Activated CD4-positive, alpha-beta T cell treated with anti-CD3 and anti-CD28 coated beads, Interleukin-2, Interleukin-4, amounts not matched to agents 100 ng/mL and 50 ng/mL, durations not matched to agents 16 hours and 8 hours (primary cell): Measurements from ENCODE around the gene SUSD1.
A peak's percentile ranks its signal among the peaks of the same experiment; 100 is the strongest.

Experiments used
- DNase-seq: peaks from one replicate; pipeline ENCODE4 v3.0.0-alpha.2; 2020; ENCODE audit warnings: low spot score

Gene SUSD1

GRCh38 chr9:112038017-112038408 lies 137.1 kb downstream of the SUSD1 start:
- DNase-seq: no peak

DNA sequence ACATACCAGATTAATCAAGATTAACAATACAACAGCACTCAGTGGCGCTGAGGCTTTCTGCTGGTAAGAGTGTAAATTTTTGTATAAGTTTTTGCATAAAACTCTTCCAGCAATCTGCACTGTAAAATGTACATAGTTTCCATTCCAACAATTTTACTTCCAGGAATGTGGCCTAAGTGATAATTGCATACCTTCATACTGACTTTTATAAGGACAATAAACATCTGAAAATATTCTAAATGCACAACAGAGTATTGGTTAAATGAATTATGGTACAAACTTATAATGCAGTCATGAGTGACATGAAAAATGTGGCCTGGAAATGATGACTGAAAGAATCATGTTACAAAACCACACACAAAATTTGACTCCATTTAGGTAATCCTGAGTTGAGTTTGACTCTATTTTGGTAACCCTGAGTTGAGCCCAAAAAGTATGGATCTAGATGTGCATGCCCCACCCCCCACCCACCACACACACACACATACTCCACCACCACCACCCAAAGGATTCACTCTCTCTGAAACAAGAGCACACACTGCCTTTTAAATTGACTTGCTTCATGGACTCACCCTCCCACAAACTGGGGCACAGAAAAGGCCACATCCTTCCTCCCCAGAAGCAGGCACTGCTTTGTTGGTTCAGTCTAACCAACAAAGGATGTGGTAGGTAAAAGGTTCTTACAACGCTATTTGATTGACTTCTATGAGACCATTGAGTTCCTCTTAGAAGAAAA lies 137.6 kb downstream of the SUSD1 start:
- DNase-seq: peak; percentile 89

DNA sequence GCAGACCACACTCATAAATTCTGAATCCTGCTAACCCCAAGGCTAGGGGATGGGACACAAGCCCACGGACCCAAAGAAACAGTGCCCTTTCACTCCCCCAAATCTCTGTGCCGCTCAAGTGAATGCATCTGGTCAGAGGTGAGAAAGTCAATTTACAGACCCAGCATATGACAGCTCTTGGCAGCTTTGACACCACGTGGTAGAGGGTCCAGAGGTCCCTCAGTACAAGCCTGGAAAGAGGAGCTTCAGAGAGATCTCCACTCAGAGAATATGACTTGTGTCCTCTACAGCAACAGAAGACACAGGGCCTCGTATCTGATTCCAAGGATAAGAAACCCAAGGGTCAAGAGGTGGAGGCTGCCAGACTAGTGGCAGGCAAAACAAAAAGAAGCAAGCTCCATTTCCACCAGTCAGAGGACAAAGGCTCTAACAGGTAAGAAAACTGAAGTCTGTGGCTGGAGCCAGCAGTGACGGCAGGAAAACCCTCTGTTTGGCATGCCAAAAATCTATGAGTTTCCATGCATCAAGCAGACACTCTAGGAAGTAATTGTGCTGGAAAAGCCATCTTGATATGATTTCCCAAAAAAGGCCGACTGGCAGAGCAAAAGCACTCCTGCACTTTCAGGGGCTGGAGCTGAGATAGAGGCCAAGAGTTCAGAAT lies 139.8 kb downstream of the SUSD1 start:
- DNase-seq: no peak

GRCh38 chr9:112034216-112034611 lies 140.9 kb downstream of the SUSD1 start:
- no peak for DNase-seq

DNA sequence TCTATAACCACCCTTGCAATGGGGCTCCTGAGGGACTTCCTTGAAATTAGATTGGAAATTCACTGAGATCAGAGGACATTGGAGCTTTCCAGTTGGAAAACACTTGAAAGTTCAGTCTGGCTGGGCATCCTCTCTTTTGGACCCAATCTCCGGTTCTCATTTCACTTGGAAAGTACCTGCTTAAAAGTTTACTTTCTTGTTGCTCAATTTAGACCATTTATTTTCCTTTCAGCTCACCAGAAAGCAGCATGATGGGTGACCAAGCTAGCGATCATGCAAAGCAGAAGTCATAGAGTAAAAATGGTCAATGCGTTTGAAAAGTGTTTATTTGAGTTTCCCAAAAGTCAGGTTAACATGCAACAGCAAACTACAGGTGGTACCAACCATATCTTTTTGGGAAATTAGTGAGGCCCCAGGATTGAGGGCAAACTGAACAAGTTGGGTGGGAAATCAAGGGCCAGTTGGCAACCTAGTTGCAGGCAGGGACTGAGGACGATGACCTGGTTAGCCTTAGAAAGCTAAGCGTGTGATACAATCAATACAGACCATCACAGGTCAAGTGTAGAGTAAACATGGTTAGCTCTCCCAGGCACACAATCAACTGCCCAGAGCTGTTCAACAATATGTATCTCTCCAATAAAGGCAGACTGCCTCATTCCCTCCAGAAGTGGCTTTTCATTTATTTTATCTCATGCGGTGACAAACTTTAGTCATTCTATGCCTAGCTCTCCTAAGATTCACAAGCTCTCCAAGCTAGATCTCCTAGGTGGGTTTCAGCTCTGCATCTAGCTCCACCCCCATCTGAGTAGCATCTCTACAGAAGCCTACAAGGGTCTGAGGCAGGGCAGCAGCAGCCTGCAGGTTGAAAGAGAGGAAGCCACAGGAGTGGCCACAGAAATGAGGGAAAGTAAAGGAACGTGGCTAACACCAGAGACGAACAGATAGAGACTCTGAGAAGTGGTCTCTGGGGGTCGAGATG lies 141.6 kb downstream of the SUSD1 start:
- DNase-seq: no peak

DNA sequence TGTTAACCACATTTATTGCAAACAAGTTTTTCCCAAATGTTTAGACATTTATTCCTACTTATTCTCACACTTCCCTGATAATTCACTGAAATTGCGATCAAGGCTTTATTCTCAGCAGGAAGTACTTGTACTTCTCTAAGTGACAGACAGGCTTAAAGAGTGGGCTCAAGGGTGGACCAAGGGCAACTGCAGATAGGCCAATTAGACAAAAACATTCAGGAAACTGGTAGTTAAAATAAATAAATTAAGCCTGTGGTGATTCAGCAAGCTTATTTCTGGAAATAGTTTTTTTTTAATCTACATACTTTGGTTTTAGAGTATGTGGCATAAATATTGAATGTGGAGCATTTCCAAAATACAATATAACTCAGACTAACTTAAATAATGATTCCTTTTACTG lies 142.4 kb downstream of the SUSD1 start:
- no peak for DNase-seq

GRCh38 chr9:112032009-112032408 lies 143.1 kb downstream of the SUSD1 start:
- peak; percentile 65 for DNase-seq

- no peak for DNase-seq
Measured at GRCh38 chr9:112031400-112031799, 143.7 kb downstream of the SUSD1 start.

- DNase-seq: no peak
Measured at GRCh38 chr9:112029921-112030444, 145.1 kb downstream of the SUSD1 start.

DNA sequence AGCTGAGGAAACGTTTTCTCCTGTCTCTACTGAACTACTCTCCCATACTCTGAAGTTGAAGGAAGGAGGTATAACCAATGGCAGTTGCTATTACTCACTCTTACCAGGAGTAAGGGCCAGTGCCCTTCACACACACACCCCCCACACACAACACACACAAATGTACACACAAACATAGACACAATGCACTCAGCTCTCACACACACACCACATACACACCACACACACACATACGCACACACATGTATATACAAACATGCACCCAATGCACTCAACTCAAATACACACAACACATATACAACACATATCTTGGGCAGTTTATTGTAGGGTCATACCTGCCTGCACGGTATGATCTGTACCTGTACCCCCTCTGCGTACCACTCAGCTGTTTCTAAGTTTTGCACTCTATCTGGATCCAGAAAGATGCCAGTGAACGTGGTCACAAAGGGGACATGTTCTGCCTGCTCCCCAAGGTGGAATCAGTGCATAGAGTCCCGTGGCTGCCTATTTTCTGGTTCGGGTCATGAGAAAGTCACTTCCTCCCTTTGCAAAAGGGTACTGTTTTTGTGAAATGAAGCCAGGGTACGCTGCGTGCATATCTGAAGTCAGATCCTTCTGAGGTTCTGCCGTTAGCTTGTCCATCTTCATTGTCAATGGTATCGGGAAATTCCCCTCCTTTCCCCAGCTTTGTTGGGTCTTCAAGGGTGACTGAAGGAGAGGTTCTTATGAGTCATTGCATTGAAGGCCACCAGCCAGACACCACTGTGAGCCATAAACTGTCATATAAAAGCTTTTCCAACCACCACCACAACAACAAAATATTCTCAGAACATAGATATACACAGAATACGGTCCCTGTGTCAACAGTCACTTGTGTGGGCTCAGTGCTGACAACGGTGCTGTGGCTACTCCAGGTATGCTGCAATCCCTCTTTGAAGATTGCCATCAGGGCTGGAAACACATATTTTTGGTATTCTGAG lies 146.6 kb downstream of the SUSD1 start:
- DNase-seq: peak; percentile 82

DNA sequence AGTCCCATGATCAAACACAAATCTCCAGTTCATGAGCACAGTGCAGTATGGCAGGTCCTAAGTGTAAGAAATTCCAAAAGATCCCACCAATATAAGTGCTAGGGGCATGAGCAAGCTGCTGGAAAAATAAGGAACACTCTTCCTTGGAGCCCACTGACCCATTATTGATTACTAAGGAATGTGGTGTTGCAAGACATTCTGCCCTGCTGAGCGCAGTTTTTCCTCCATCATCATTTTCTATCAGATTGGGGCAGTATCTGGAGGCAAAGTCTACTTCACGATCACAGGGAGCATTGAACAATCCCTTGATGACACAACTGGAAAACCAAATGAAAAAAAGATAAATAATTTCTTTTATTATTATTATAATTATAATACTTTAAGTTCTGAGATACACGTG lies 149.2 kb downstream of the SUSD1 start:
- DNase-seq: no peak

DNA sequence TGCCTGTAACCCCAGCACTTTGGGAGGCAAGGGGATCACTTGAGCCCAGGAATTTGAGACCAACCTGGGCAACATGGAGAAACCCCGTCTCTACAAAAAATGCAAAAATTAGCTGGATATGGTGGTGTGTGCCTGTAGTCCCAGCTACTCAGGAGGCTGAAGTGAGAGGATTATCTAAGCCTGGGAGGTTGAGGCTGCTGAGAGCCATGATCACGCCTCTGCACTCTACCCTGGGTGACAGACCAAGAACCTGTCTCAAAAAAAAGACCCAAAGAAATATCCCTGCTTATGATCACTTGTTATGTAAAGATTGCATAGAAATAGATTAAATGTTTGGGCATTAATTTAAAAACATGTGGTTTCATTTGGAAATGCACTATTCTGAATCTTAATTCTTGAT lies 153.4 kb downstream of the SUSD1 start:
- DNase-seq: no peak

- DNase-seq: peak; percentile 45
Measured at GRCh38 chr9:112020680-112021596, 154.2 kb downstream of the SUSD1 start.

DNA sequence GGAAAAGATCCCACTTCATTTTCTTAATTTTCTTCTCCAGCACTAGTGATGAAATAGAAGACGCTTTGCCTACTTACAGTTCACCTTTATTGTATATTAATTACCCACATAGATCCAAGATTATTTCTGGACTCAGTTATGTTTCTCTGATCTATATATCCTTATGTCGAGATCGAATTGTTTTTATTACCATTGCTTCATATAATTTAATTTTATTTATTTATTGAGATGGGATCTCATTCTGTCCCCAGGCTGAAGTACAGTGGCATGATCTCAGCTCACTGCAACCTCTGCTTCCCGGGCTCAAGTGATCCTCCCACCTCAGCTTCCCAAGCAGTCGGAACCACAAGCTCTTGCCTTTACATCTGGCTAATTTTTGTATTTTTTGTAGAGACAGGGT lies 157.2 kb downstream of the SUSD1 start:
- DNase-seq: no peak

DNA sequence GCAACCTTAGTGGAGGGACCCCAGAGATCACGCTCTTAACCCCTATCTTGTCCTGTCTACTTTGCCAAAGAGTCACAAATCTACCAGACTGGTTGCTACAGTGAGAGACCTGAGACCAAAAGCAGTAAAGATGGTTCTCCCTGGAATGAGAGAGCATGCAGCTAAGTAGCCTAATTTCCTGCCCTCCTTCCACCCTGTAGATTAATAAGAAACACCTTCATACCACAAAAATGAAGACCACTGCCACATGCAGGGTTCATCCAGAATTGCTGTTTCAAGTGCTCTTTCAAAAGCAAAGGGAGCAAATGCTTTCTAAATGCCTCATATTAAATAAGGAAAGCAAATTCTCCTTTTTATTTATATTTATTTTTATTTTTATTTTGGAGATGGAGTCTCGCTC lies 159.4 kb downstream of the SUSD1 start:
- no peak for DNase-seq

DNA sequence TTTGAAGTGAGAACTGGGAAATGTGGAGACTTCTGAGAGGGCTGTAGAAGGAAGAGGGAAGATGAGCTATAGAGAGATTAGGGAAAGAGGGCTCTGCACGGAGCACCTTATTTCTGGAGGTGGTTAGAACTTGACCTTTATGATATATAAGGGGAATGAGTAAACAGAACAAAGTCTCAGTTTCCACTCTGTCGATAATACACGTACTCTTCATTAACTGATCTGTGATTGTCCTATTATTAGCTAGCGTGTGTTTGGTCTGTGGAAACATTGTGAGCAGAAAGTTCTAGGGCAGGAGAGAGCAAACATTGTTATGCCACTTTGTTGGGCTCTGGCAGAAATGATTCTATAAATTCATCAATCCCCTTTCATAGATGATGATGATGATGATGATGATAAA lies 159.9 kb downstream of the SUSD1 start:
- no peak for DNase-seq

DNA sequence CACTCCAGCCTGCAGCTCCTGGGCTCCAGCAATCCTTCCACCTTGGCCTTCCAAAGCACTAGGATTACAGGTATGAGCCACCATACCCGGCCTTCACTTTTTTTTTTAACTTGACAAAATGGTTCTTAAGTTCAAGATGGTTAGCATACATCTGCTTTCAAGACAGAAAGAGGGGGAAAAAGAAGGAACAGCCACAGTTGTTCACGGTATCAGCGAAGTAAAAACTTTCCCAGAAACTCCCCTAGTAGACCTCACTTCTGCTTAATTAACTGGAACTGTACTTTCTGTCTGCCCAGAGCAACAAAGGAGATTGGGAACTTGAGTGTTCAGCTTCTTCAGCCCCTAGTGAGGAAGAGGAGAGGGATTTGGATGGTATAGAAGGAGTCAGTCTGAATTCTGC lies 161.8 kb downstream of the SUSD1 start:
- no peak for DNase-seq

DNA sequence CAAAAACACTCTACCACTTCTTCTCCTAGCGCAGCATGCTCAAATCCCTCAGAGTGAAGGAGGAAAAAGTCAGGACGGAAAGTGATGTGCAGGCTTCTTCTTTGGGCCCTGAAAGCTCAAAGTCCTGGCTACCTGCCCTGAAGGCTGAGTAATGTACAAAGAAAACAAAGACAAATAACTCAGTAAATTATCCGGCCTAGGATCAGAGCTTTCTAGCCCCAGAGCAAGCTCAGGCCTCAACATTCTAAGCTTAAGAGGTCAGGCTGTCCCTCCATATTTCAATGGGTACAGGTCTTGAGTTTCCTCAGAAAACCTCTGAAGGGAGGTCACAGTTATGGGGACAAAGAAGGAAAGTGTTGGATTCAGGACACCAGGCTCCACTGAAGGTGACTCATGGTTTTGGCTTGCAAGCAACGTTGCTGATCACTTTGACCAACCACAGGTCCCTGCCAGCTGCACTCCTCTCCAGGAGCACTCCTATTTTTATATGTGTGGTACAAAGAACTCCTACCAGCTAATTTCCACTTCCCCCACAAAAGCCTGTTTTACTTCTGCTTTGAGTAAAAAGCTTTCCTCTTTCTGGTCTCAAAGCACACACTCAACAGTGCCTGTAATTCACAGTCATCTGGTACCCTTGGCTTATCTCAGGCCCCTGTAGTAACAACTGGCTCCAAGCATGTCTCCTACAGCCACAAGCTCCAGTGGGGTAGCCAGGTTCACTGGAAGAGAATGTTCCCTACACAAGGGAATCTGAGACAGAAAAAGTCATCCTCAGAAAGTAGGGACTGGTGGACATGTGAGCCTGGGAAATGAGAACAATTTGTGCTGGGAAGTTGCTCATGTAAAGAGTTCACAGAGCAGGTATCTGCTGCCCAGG lies 162.8 kb downstream of the SUSD1 start:
- peak; percentile 81 for DNase-seq

GRCh38 chr9:112011051-112011620 lies 164.0 kb downstream of the SUSD1 start:
- DNase-seq: no peak
